HEK293 (cell line): ENCODE results near the gene LDB2.

ENCODE experiments used
- CTCF ChIA-PET: fragments of 350-600 bp; formaldehyde crosslinking; extraction: SDS; loops from one replicate; lab custom pipeline; 2021; ENCODE audit warnings: antibody characterized with exemption; lab: Yijun Ruan, JAX
- POLR2A ChIA-PET: fragments of 300-600 bp; formaldehyde crosslinking; extraction: SDS; loops from one replicate; lab custom pipeline; 2020; ENCODE audit warnings: antibody characterized with exemption, inconsistent platforms; lab: Yijun Ruan, JAX
- H3K27ac ChIP-seq: fragments of 200-500 bp; sonication (Bioruptor generic); 2 replicates; pipeline ENCODE4 v1.5.1; 2014; ENCODE audit warnings: low read depth, low read length, control low read depth, inconsistent platforms; ENCODE audit errors: extremely low read depth
- H3K36me3 ChIP-seq, 2 experiments: fragments of 200-500 bp in 1 of 2; sonication (Bioruptor generic) in 1 of 2; 1 replicate in 1 of 2; 2 replicates in 1 of 2; pipeline ENCODE4 v1.5.1; 2014 to 2017; ENCODE audit warnings: inconsistent platforms in 2 of 2, low read length in 2 of 2; ENCODE audit not compliant: control insufficient read depth in 2 of 2, insufficient read depth in 1 of 2
- H3K4me1 ChIP-seq: fragments of 200-500 bp; sonication (Bioruptor generic); 2 replicates; pipeline ENCODE4 v1.5.1; 2014; ENCODE audit warnings: mild to moderate bottlenecking, low read length, inconsistent platforms; ENCODE audit not compliant: control insufficient read depth, insufficient read depth
- H3K4me3 ChIP-seq: 2 replicates; pipeline ENCODE4 v1.5.1; 2011; ENCODE audit warnings: low read depth, mild to moderate bottlenecking, control low read depth, low read length, moderate library complexity
- H3K9me3 ChIP-seq: fragments of 200-500 bp; sonication (Bioruptor generic); 2 replicates; pipeline ENCODE4 v1.5.1; 2014; ENCODE audit warnings: low read depth, low read length, inconsistent platforms; ENCODE audit not compliant: control insufficient read depth, insufficient read depth
- EGR2 ChIP-seq: fragments of 450-650 bp; formaldehyde crosslinking; IDR thresholded peaks from 2 replicates; pipeline ENCODE4 v1.5.1; 2016; ENCODE audit warnings: low read depth, missing biosample characterization, missing genetic modification characterization
- GLI4 ChIP-seq: fragments of 450-650 bp; formaldehyde crosslinking; IDR thresholded peaks from 2 replicates; pipeline ENCODE4 v1.5.1; 2016; ENCODE audit warnings: missing biosample characterization, missing genetic modification characterization
- GLIS2 ChIP-seq: fragments of 450-650 bp; formaldehyde crosslinking; IDR thresholded peaks from 2 replicates; pipeline ENCODE4 v1.5.1; 2016; ENCODE audit warnings: missing biosample characterization, missing genetic modification characterization
- KLF9 ChIP-seq: fragments of 450-650 bp; formaldehyde crosslinking; IDR thresholded peaks from 2 replicates; pipeline ENCODE4 v1.5.1; 2016; ENCODE audit warnings: missing biosample characterization, missing genetic modification characterization, low read depth
- SCRT2 ChIP-seq: fragments of 450-650 bp; formaldehyde crosslinking; IDR thresholded peaks from 2 replicates; pipeline ENCODE4 v1.5.1; 2016; ENCODE audit warnings: missing biosample characterization, missing genetic modification characterization
- ZBTB1 ChIP-seq: fragments of 450-650 bp; formaldehyde crosslinking; IDR thresholded peaks from 2 replicates; pipeline ENCODE4 v1.5.1; 2016; ENCODE audit warnings: missing biosample characterization, missing genetic modification characterization
- ZBTB8A ChIP-seq: fragments of 450-650 bp; formaldehyde crosslinking; IDR thresholded peaks from 2 replicates; pipeline ENCODE4 v1.5.1; 2016; ENCODE audit warnings: missing biosample characterization, missing genetic modification characterization
- ZNF155 ChIP-seq: fragments of 450-650 bp; formaldehyde crosslinking; IDR thresholded peaks from 2 replicates; pipeline ENCODE4 v1.5.1; 2016; ENCODE audit warnings: missing biosample characterization, missing genetic modification characterization
- ZNF24 ChIP-seq: fragments of 450-650 bp; formaldehyde crosslinking; IDR thresholded peaks from 2 replicates; pipeline ENCODE4 v1.5.1; 2016; ENCODE audit warnings: missing biosample characterization, missing genetic modification characterization
- ZNF248 ChIP-seq: fragments of 450-650 bp; formaldehyde crosslinking; IDR thresholded peaks from 2 replicates; pipeline ENCODE4 v1.5.1; 2017; ENCODE audit warnings: missing biosample characterization, missing genetic modification characterization
- ZNF302 ChIP-seq: fragments of 450-650 bp; formaldehyde crosslinking; IDR thresholded peaks from 2 replicates; pipeline ENCODE4 v1.5.1; 2016; ENCODE audit warnings: missing biosample characterization, missing genetic modification characterization, low read depth
- ZNF366 ChIP-seq: fragments of 450-650 bp; formaldehyde crosslinking; conservative IDR thresholded peaks from 2 replicates; pipeline ENCODE4 v1.5.1; 2016; ENCODE audit warnings: missing biosample characterization, missing genetic modification characterization
- ZNF501 ChIP-seq: fragments of 450-650 bp; formaldehyde crosslinking; IDR thresholded peaks from 2 replicates; pipeline ENCODE4 v1.5.1; 2016; ENCODE audit warnings: missing biosample characterization, missing genetic modification characterization
- ZNF600 ChIP-seq: fragments of 450-650 bp; formaldehyde crosslinking; IDR thresholded peaks from 2 replicates; pipeline ENCODE4 v1.5.1; 2016; ENCODE audit warnings: missing biosample characterization, missing genetic modification characterization
- ZNF623 ChIP-seq: fragments of 450-650 bp; formaldehyde crosslinking; IDR thresholded peaks from 2 replicates; pipeline ENCODE4 v1.5.1; 2016; ENCODE audit warnings: missing biosample characterization, missing genetic modification characterization
- ZNF624 ChIP-seq: fragments of 450-650 bp; formaldehyde crosslinking; IDR thresholded peaks from 2 replicates; pipeline ENCODE4 v1.5.1; 2017; ENCODE audit warnings: missing biosample characterization, missing genetic modification characterization
- ZNF776 ChIP-seq: fragments of 450-650 bp; formaldehyde crosslinking; IDR thresholded peaks from 2 replicates; pipeline ENCODE4 v1.5.0; 2017; ENCODE audit warnings: missing biosample characterization, missing genetic modification characterization, borderline replicate concordance
- TF ChIP-seq, protein P1 (sequence below): IDR thresholded peaks from 2 replicates; pipeline ENCODE4 v1.6.1; 2011; ENCODE audit warnings: mild to moderate bottlenecking, low read depth, low read length, borderline replicate concordance
- TF ChIP-seq, protein P2 (sequence below): fragments of 450-650 bp; formaldehyde crosslinking; IDR thresholded peaks from 2 replicates; pipeline ENCODE4 v1.5.1; 2016; ENCODE audit warnings: missing biosample characterization, missing genetic modification characterization
- TF ChIP-seq, protein P3 (sequence below): fragments of 450-650 bp; formaldehyde crosslinking; IDR thresholded peaks from 2 replicates; pipeline ENCODE4 v1.5.1; 2016; ENCODE audit warnings: missing biosample characterization, missing genetic modification characterization

Gene LDB2

GRCh38 chr4:16731776-16732380 lies 166.6 kb downstream of the LDB2 start:
- H3K36me3 ChIP-seq = no peaks in the 10 kb centered on the region
- H3K27ac ChIP-seq = no peak overlapping the region
- TF ChIP-seq ZNF624 (tag by site-specific recombination) (no peak), GLI4 (tag by site-specific recombination) (no peak)
- ChIA-PET CTCF (interaction anchor here (0.7 kb wide), 1 partner anchor 200 kb away, joined by 3 read pairs; no protein-coding TSS in a partner anchor), POLR2A (no interaction called here)
- H3K4me1 ChIP-seq = no peaks in the 10 kb centered on the region
- no peaks in the 10 kb centered on the region for H3K9me3 ChIP-seq
- no peak overlapping the region for H3K4me3 ChIP-seq

DNA sequence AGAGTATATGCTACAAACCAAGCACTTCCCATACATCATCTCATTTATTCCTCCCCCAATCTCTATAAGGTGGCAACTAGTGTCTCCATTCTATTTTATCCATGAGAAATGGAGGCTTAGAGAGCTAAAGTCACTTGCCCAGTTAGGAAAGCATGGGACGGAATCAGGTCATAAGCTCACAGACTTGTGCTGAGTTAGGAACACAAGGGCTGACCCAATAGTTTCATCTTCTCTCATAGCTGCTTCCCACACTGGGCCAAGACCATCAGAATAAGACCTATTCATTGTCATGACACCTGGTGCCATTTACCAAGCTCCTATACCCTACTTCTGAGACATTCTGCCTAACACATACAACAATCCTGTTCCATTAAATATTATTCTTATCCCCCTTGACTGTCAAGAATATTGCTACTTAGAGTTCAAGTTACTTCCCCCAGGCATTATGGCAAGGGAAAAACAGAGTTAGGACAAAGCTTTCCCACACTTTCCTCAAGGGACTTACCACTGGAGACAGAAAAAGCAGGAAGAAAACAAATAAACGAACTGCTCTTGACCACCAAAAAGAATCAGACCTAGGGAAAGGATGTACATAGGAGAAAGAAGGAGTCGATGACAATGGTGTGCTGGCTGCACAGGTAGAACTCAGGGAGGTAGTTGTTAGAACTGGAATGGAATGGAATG lies 167.8 kb downstream of the LDB2 start:
- Histone ChIP-seq H3K9me3 (no peaks in the 10 kb centered on the region), H3K27ac (no peak overlapping the region), H3K4me1 (no peaks in the 10 kb centered on the region), H3K4me3 (no peak overlapping the region), H3K36me3 (no peaks in the 10 kb centered on the region)
- POLR2A ChIA-PET = no interaction called here
- TF ChIP-seq, protein P1, sequence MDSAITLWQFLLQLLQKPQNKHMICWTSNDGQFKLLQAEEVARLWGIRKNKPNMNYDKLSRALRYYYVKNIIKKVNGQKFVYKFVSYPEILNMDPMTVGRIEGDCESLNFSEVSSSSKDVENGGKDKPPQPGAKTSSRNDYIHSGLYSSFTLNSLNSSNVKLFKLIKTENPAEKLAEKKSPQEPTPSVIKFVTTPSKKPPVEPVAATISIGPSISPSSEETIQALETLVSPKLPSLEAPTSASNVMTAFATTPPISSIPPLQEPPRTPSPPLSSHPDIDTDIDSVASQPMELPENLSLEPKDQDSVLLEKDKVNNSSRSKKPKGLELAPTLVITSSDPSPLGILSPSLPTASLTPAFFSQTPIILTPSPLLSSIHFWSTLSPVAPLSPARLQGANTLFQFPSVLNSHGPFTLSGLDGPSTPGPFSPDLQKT = no peak
- TF ChIP-seq ZNF155 (tag by site-specific recombination) = no peak
- TF ChIP-seq ZNF776 (tag by site-specific recombination) = no peak
- no peak for TF ChIP-seq ZNF248 (tag by site-specific recombination)
- TF ChIP-seq KLF9 (tag by site-specific recombination) = no peak
- no peak for TF ChIP-seq ZNF24
- no peak for TF ChIP-seq GLIS2 (tag by site-specific recombination)
- TF ChIP-seq, protein P2, sequence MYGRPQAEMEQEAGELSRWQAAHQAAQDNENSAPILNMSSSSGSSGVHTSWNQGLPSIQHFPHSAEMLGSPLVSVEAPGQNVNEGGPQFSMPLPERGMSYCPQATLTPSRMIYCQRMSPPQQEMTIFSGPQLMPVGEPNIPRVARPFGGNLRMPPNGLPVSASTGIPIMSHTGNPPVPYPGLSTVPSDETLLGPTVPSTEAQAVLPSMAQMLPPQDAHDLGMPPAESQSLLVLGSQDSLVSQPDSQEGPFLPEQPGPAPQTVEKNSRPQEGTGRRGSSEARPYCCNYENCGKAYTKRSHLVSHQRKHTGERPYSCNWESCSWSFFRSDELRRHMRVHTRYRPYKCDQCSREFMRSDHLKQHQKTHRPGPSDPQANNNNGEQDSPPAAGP (tag by site-specific recombination) = no peak
- no peak for TF ChIP-seq ZNF600 (tag by site-specific recombination)
- TF ChIP-seq SCRT2 (tag by site-specific recombination) = no peak
- TF ChIP-seq ZBTB1 (tag by site-specific recombination) = no peak
- TF ChIP-seq ZBTB8A = no peak
- TF ChIP-seq ZNF623 (tag by site-specific recombination) = no peak
- TF ChIP-seq ZNF501 (tag by site-specific recombination) = no peak
- TF ChIP-seq, protein P3, sequence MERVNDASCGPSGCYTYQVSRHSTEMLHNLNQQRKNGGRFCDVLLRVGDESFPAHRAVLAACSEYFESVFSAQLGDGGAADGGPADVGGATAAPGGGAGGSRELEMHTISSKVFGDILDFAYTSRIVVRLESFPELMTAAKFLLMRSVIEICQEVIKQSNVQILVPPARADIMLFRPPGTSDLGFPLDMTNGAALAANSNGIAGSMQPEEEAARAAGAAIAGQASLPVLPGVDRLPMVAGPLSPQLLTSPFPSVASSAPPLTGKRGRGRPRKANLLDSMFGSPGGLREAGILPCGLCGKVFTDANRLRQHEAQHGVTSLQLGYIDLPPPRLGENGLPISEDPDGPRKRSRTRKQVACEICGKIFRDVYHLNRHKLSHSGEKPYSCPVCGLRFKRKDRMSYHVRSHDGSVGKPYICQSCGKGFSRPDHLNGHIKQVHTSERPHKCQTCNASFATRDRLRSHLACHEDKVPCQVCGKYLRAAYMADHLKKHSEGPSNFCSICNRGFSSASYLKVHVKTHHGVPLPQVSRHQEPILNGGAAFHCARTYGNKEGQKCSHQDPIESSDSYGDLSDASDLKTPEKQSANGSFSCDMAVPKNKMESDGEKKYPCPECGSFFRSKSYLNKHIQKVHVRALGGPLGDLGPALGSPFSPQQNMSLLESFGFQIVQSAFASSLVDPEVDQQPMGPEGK (tag by site-specific recombination) = no peak
- TF ChIP-seq ZNF366 = no peak
- TF ChIP-seq EGR2 (tag by site-specific recombination) = no peak
- no peak for TF ChIP-seq ZNF302 (tag by site-specific recombination)
- CTCF ChIA-PET = interaction anchor here (0.7 kb wide), 1 partner anchor 178 kb away, joined by 3 read pairs; no protein-coding TSS in a partner anchor
